Gastrocnemius medialis (tissue), 4 donors: ENCODE results near the gene CYB5R3.

Experiments used
- POLR2A ChIP-seq, 2 donors: fragments of 450-650 bp; IDR thresholded peaks; one replicate each; pipeline ENCODE4 v1.6.1; 2017; ENCODE audit warnings: antibody characterized with exemption in 2 of 2, mild to moderate bottlenecking in 2 of 2, moderate library complexity in 2 of 2
- TF ChIP-seq, protein P1 (sequence below), 5 experiments: fragments of 450-650 bp in 3 of 5; fragments of 200-600 bp in 2 of 5; sonication (generic) in 2 of 5; IDR thresholded peaks in 4 of 5; conservative IDR thresholded peaks in 1 of 5; 1 replicate in 4 of 5; 2 replicates in 1 of 5; pipeline ENCODE4 v1.5.1; 2016 to 2019; ENCODE audit warnings: antibody characterized with exemption in 5 of 5, mild to moderate bottlenecking in 3 of 5, moderate library complexity in 3 of 5

GRCh38 chr22:42586381-42586780, 62.8 kb downstream of the CYB5R3 start:
- TF ChIP-seq, protein P1, sequence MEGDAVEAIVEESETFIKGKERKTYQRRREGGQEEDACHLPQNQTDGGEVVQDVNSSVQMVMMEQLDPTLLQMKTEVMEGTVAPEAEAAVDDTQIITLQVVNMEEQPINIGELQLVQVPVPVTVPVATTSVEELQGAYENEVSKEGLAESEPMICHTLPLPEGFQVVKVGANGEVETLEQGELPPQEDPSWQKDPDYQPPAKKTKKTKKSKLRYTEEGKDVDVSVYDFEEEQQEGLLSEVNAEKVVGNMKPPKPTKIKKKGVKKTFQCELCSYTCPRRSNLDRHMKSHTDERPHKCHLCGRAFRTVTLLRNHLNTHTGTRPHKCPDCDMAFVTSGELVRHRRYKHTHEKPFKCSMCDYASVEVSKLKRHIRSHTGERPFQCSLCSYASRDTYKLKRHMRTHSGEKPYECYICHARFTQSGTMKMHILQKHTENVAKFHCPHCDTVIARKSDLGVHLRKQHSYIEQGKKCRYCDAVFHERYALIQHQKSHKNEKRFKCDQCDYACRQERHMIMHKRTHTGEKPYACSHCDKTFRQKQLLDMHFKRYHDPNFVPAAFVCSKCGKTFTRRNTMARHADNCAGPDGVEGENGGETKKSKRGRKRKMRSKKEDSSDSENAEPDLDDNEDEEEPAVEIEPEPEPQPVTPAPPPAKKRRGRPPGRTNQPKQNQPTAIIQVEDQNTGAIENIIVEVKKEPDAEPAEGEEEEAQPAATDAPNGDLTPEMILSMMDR (IDR thresholded peaks at IDR 0.05 in 4 of 5, conservative IDR thresholded peaks at IDR 0.05 in 1 of 5), result no peak
- TF ChIP-seq POLR2A (IDR thresholded peaks at IDR 0.05), result no peak
